RWPE1 (cell line): ENCODE results near the gene PLGRKT.
"Not testable (repeated sequence)": the region's sequence is repeated elsewhere in the genome, so short reads cannot be mapped to it uniquely, and the experiment has no call there.

Source experiments
- CTCF ChIA-PET: fragments of 350-600 bp; sonication (Branson Sonifier 250); formaldehyde crosslinking; extraction: SDS; loops from one replicate; lab custom pipeline; 2021; lab: Yijun Ruan, JAX
- POLR2A ChIA-PET: fragments of 400-600 bp; formaldehyde crosslinking; extraction: SDS; loops from one replicate; lab custom pipeline; 2020; ENCODE audit warnings: antibody characterized with exemption; ENCODE audit not compliant: low non-redundant PET; lab: Yijun Ruan, JAX
- DNase-seq: peaks from one replicate; pipeline ENCODE4 v3.0.0; 2012; ENCODE audit warnings: low spot score
- H3K27ac ChIP-seq: fragments of 450-650 bp; 2 replicates; pipeline ENCODE4 v1.5.1; 2017
- CTCF ChIP-seq: fragments of 450-650 bp; conservative IDR thresholded peaks from 2 replicates; pipeline ENCODE4 v1.5.1; 2017; ENCODE audit warnings: low read depth, mild to moderate bottlenecking

Gene PLGRKT

GRCh38 chr9:5481322-5482040, 43.8 kb upstream of the PLGRKT start:
- no peak for DNase-seq
- CTCF ChIA-PET, result interaction anchor here (0.6 kb wide), 1 partner anchor 1083 kb away, joined by 3 read pairs; no protein-coding TSS in a partner anchor
- TF ChIP-seq CTCF, result no peak
- POLR2A ChIA-PET, result no interaction called here
- H3K27ac ChIP-seq, result no peak overlapping the region

- ChIA-PET POLR2A (no interaction called here), CTCF (no interaction called here)
- H3K27ac ChIP-seq, result no peak overlapping the region
- TF ChIP-seq CTCF, result no peak
- DNase-seq, result no peak
These were observed 43.2 kb upstream of the PLGRKT start for GRCh38 chr9:5480919-5481318.

DNA sequence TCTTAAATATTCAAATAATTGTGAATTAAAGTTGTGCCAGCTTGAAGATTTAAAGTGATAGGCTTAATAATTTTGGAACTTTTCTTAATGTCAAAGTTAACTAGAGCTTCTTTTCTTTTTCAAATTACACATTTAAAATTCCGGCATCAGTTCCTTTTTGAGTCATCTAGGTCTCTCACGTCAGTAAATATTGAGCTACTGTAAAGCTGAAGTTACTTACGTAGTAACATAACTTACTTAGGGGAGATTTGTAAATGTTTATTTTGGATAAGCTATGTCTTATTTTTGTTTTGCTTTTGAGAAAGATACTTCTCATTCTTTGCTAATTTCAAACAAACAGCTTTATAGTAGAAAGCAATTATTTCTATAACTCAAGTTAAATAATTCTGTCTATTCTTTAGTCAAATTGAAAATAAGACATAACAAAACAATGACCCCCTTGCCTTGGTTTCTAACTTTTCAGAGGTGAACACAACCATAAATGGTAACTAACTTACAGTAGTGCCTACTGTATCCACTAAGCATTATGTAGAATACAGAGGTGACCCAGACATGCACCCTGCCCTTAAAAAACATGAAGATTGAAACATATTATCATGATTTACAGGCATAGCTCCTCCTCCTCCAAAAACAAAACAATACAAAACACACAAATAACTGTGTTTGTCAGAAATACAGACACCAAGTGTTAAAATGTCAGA, 42.4 kb upstream of the PLGRKT start:
- no peak for TF ChIP-seq CTCF
- POLR2A ChIA-PET, result no interaction called here
- CTCF ChIA-PET, result no interaction called here
- no peak overlapping the region for H3K27ac ChIP-seq
- no peak for DNase-seq

GRCh38 chr9:5478206-5478605, 40.5 kb upstream of the PLGRKT start:
- POLR2A ChIA-PET, result no interaction called here
- CTCF ChIA-PET, result no interaction called here
- TF ChIP-seq CTCF, result no peak
- no peak for DNase-seq
- no peak overlapping the region for H3K27ac ChIP-seq

- DNase-seq, POLR2A ChIA-PET, CTCF ChIA-PET, H3K27ac ChIP-seq: not testable (repeated sequence)
These were observed 37.9 kb upstream of the PLGRKT start for GRCh38 chr9:5475611-5476010.

DNA sequence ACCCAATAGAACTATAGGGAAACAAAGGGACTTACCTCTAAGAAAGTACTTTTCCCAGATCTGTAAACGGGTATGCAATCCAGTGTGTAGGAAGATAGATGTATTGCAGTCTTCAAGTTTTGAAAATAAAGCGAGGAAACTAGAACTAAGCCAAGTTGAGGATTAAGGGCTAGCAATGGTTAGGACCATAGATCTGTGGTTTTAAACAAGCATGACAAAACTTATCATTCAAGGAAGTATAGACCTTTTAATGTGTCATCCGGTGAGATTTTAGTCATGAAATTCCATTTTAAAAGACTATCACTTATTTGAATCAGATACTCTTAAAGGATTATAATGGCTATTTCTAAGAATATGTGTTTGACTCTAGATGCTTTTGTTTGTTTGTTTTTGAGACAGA, 33.1 kb upstream of the PLGRKT start:
- TF ChIP-seq CTCF, result no peak
- CTCF ChIA-PET, result no interaction called here

GRCh38 chr9:5470122-5470521, 32.4 kb upstream of the PLGRKT start:
- CTCF ChIA-PET, result no interaction called here
- POLR2A ChIA-PET, result no interaction called here
- no peak for TF ChIP-seq CTCF

More for the DNA sequence above, 33.1 kb upstream of the PLGRKT start:
- POLR2A ChIA-PET, result no interaction called here
- no peak for DNase-seq
- H3K27ac ChIP-seq, result no peak overlapping the region

More at GRCh38 chr9:5470122-5470521, 32.4 kb upstream of the PLGRKT start:
- DNase-seq, result no peak
- H3K27ac ChIP-seq, result no peak overlapping the region
